Thyroid gland (tissue), 4 donors: Measurements from ENCODE around the gene WDR36.

Source experiments
- CTCF ChIP-seq, 6 experiments: fragments of 200-600 bp in 3 of 6; fragments of 450-650 bp in 3 of 6; sonication (generic) in 3 of 6; IDR thresholded peaks; one replicate each; pipeline ENCODE4 v1.5.1; 2016 to 2019; ENCODE audit warnings: antibody characterized with exemption in 6 of 6, mild to moderate bottlenecking in 2 of 6, inconsistent platforms in 1 of 6, moderate library complexity in 1 of 6
- POLR2A ChIP-seq, 2 donors: fragments of 450-650 bp; IDR thresholded peaks; one replicate each; pipeline ENCODE4 v1.6.1; 2017; ENCODE audit warnings: antibody characterized with exemption in 2 of 2, mild to moderate bottlenecking in 2 of 2, moderate library complexity in 1 of 2

DNA sequence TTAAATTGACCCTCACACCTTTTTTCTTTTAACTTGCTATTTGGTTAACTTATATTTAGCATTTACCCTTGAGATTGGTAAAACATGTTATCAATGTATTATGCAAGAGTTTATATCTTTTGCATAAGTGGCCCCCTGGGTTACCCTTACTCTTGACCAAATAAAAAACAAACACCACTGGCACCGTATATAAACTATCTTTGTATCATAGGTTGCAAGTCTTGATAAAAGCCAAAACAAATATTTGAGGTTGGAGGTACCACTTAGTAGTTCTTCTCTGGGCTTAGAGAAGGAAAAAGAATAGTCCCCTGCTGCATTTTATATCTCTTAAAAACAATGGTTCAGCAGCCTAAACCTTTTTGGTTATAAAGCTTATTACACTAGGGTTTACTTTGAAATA is 61.3 kb downstream of the WDR36 start:
- no peak for TF ChIP-seq CTCF (IDR thresholded peaks at IDR 0.05)
- no peak for TF ChIP-seq POLR2A (IDR thresholded peaks at IDR 0.05)
